ENCODE results near the gene EPHB2.
A peak's percentile ranks its signal among the peaks of the same experiment; 100 is the strongest.
"Not testable (repeated sequence)": the region's sequence is repeated elsewhere in the genome, so short reads cannot be mapped to it uniquely, and the experiment has no call there.

EPHB2 gene

DNA sequence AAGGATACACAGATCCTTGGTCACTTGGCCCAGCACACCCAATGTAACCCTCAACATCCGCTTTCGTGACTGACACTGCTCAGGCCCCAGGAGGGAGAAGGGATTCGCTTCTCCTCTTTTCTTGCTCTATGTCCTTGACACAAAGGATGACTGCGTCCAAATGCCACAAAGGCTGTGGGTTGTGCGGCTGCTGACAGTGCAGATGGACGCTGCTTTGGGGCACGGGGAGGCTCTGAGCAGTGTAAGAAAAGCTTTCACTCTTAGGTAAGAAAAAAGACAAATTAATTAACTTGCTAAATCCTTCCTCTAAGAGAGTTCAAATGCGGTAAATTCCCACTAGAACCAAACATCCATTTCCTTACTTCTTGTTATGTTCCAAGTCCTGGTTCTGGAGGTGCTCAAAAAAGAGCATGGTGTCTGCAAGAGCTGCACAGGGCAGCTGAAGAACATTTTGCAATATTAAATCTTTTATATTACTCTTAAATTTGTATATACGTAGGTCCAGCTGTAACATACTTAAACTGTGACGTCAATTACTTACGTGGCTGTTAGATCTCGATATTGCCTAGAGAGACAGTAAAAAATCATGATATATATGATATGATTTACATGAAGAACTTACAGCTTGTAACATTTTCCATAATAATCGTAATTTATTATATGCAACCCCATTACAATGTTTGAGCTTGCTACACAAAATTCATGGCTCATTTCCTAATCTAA is 19.4 kb upstream of the EPHB2 start:
- DNase-seq (ENCODE audit: low read depth) = no peak

DNA sequence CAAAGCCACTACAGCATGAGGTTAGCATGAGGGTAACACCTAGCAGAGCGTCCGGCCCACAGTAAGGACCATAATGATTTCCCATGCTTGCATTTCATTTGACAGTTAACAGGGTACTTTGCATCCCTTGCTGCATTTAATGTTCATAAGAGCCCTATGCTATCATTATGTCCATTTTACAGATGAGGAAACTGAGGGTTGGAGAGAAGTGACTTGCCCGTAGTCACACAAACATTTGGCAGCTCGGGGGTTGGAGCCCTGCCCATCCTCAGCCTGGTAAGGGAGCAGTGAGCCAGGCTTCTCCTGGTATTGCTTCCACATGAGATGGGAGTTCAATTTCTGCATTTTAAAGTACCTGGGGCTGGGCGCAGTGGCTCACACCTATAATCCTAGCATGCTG is 16.5 kb upstream of the EPHB2 start:
- no peak for DNase-seq (ENCODE audit: low read depth)

DNA sequence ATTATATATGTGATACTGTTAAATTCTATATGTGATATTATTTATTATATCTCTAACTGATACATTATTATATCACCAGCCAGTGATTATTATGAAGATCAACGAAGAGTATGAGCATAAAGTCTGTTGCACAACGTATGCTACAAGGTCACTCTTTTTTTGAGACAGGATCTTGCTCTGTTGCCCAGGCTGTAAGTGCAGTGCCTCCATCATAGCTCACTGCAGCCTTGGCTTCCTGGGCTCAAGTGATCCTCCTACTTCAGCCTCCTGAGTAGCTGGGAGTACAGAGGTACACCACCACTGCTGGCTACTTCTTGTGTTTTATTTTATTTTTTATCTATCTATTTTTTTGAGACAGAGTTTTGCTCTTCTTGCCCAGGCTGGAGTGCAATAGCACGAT is 14.0 kb upstream of the EPHB2 start:
- DNase-seq (ENCODE audit: low read depth) = no peak

GRCh38 chr1:22697980-22698379 is 12.7 kb upstream of the EPHB2 start:
- DNase-seq (ENCODE audit: low read depth) = no peak

DNA sequence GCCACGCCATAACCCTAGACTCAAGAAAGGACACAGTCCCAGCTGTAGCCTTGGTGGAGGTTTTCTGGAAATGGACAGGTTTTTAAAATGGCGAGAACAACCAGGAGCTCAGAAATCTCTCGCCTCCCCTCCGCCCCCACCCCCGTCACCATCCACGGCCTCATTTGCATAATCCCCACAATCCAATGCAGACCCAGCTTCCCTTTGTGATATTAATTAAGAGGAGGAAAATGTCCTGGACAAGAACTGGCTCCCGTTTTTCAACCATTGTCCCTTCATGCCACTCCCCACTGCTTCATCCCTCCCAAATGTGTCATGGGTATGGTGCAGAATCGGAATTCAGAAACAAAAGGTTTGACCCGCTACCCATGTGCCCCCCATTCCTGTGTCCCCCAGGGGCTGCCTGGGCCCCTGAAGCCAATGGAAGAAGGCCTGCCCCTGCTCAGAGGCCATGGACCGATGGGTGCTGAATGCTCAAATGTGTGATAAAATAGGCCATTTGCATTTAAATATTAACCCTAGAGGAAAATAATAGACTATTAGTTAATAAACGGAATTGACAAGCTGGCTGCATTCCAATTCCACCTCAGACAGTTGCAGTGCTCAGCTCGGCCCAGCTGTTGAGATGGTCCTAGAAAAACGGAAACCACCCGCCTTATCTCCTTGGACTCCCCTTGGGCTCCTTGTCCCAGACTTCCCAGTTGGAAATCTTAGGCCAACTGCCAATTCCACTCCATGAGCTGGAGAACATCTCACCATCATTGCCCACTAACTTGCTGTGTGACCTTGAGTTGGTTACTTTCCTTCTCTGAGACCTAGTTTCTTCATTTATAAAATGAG is 10.7 kb upstream of the EPHB2 start:
- DNase-seq (ENCODE audit: low read depth) = no peak

- DNase-seq (ENCODE audit: low read depth) = no peak
Observed at GRCh38 chr1:22702296-22703085, 8.1 kb upstream of the EPHB2 start.

- peak; percentile 71 for DNase-seq (ENCODE audit: low read depth)
Observed at GRCh38 chr1:22704440-22705067, 6.1 kb upstream of the EPHB2 start.

DNA sequence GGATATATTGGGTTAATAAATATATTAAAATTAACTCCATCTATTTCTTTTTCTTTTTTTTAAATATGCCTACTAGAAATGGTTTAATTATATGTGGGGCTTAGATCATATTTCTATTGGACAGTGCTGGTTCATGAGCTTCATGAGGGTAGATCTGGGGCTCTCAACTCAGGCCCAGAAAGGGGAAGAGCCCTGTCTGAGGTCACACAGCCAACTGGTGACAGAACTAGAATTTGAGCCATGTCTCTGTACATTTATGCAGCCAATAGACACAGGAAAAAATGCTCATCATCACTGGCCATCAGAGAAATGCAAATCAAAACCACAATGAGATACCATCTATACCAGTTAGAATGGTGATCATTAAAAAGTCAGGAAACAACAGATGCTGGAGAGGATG is 5.1 kb upstream of the EPHB2 start:
- no peak for DNase-seq (ENCODE audit: low read depth)

GRCh38 chr1:22706100-22706499 is 4.5 kb upstream of the EPHB2 start:
- DNase-seq (ENCODE audit: low read depth) = not testable (repeated sequence)

GRCh38 chr1:22708777-22709176 is 1.9 kb upstream of the EPHB2 start:
- no peak for DNase-seq (ENCODE audit: low read depth)

DNA sequence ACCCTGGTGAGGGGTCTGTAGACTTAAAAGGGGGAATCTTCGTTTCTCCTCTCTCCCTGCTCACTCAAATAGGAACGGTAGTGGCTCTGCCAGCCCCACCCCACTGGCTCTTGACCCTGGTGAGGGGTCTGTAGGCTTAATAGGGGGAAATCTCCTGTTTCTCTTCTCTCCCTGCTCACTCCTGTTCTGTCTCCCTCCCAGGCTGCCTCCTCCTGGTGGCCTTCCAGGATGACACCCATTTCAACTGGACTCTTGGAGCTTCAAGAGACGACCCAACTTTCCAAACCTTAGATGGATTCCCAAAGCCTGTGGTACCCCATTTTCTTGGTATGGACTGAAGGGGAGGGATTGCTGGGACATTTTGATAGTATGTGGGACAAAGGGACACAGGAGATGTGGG is 1.4 kb upstream of the EPHB2 start:
- DNase-seq (ENCODE audit: low read depth) = no peak

GRCh38 chr1:22709891-22710700 is 543 bp upstream of the EPHB2 start:
- peak; percentile 13 for DNase-seq (ENCODE audit: low read depth)

DNA sequence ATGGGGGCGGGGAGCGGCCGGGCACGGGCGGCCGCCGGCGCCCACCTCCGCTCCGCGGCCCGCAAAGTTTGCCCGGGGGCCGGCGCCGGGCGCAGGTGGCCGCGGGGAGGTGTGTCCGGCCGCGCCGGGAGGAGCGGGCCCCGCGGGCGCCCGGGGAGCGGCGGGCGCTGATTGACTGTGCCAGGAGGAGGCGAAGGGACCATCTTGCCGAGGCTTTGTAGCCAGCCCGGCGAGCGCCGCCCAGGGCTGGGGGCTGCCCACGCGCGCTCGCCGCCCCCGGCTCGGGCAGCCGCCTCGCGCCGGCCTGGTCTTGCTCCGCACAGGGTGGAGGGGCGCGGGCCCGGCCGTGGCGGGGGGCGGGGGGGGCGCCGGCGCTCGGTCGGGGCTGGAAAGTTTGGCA is 432 bp downstream of the EPHB2 start:
- DNase-seq (ENCODE audit: low read depth) = no peak

DNA sequence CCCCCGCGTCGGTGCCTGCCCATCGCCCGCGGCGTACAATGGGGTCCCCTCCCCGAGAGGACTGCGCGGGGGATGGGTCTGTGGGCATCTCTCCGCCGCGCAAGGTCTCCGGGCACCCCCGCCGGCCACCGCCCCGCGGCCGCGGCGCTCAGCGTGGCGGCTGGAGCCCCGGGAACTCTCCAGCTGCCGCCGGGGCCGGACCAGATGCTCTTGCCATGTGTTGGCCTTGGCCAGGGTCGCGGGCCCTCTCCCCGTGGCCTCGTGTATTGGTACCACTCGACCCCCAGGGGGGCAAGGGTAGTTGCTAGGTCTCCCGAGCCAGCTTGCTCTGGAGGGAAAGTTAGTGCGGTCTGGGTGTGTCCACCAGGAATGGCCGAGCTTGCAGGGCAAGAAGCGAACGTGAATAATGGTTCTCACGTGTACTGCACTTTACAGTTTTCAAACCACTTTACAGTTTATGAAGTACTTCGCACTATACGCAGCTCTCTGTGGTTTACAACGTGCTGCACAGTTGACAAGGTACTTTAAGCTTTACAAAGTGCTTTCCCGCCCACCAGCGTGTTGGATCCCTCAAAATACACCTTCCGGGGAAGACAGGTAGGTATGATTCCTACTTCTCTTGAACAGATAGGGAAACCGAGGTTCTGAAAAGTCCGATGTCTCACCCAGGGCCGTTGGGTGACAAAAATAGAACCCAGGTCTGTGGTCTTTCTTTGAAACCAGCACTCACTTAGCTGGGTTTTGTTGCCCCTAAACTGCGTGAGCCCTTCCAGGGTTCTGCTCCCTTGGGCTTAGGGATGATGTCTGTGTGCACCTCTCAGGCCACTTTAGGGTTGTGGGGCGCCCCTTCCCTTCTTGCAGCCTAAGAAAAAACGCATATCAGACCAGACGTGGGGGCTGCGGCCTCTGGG is 1.2 kb downstream of the EPHB2 start:
- no peak for DNase-seq (ENCODE audit: low read depth)

DNA sequence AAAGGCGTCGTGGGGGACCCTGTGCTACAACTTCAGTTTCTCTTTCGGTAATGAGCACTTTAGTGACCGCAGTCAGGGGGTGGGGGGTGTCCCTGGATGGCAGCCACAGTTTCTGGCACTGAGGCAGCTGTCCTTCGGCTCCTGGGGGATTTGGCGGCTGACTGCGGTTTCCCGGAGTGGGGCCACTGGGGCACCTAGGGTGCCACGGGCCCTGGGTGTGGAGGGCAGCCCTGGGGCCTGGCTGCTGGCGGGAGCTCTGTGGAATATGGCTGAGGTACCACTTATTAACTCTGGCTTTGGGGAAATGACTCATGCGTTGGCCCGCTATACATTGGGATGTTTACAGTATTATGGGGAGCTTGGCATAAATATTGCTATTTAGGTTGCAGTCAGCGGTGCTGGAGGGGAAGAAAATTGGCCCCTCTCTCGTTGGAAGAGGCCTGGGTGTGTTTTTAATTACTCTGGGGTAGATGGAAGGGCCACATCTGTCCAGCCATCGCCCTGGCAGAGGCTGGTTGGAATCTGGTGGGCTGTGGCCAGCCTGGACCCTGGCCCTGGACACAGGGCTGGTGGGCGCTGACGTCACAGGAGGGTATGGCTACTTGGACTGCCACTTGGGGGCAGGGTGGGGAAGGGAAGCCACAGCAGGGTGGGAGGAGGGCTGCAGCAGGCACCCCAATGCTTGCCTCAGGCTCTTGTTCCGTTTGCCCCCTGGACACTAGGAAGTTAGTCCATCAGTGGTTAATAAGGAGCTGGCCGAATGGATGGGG is 2.0 kb downstream of the EPHB2 start:
- no peak for DNase-seq (ENCODE audit: low read depth)

- DNase-seq (ENCODE audit: low read depth) = no peak
Observed at GRCh38 chr1:22714455-22714854, 3.8 kb downstream of the EPHB2 start.

GRCh38 chr1:22717037-22717760 is 6.6 kb downstream of the EPHB2 start:
- no peak for DNase-seq (ENCODE audit: low read depth)

- no peak for DNase-seq (ENCODE audit: low read depth)
Observed at GRCh38 chr1:22721122-22721873, 10.7 kb downstream of the EPHB2 start.

All from stimulated activated CD4-positive, alpha-beta T cell treated with anti-CD3 and anti-CD28 coated beads, Interleukin-2, amount 100 ng/mL, for 4 hours (primary cell).